ENCODE results near the gene PLD3. TPM values are rescaled to one million over a fixed set of nuclear protein-coding genes. Genes with fewer than 3 reads are reported as not detected.

Gene PLD3
- total RNA-seq, 2 donors from 2014 or later, result 386 to 531 TPM

GRCh38 chr19:40425450-40426287 is 77.2 kb downstream of the PLD3 start, which contains the start of gene SERTAD1:
TSS of gene SERTAD1 (minus strand) at chr19:40425992. CDS start at chr19:40423546, 2,446 bp downstream.
- H3K4me3 ChIP-seq, result peak within 1 kb of the TSS; percentile 83
- TF ChIP-seq CTCF (IDR thresholded peaks at IDR 0.05), result peak; percentile 74
- DNase-seq (ENCODE audit: low spot score), result peak; percentile 97
- H3K9me3 ChIP-seq, result no peaks in the 10 kb centered on the region
- H3K4me1 ChIP-seq (ENCODE audit: control insufficient read depth in 1 of 2, low read depth in 2 of 2), result peaks cover 19 to 29% of the 10 kb centered on the region in 2 donors
- ATAC-seq (ENCODE audit: insufficient number of reproducible peaks, low FRiP score, low read depth), result peak; percentile 89
- H3K36me3 ChIP-seq, result peaks cover 11% of the 10 kb centered on the region
- peak within 1 kb of the TSS; percentile 99 to 100 for H3K27ac ChIP-seq
- H3K27me3 ChIP-seq (replicated peaks; ENCODE audit: insufficient read depth), result no peaks in the 10 kb centered on the region

Other genes starting within 250 kb of the PLD3 start
- 10 to 100 TPM; 30.2 to 32.5 TPM for gene MAP3K10, start 157.3 kb upstream of the PLD3 start, total RNA-seq
- gene TTC9B, start 130.3 kb upstream of the PLD3 start, total RNA-seq, result not detected
- 1 to 10 TPM in 1 of 2 donors, not detected in 1; 1.6 TPM for gene CCNP, start 122.0 kb upstream of the PLD3 start, total RNA-seq
- gene AKT2, start 63.4 kb upstream of the PLD3 start, total RNA-seq, result 100 to 1,000 TPM in 1 of 2 donors, 10 to 100 TPM in 1; 94.5 to 138 TPM
- 10 to 100 TPM; 20.2 to 34.2 TPM for gene C19orf47, start 298 bp upstream of the PLD3 start, total RNA-seq
- gene HIPK4, start 41.5 kb downstream of the PLD3 start, total RNA-seq, result not detected
- 1 to 10 TPM; 3.7 to 7.3 TPM for gene PRX, start 64.7 kb downstream of the PLD3 start, total RNA-seq
- 10 to 100 TPM; 22.7 to 42.3 TPM for gene SERTAD1, start 77.3 kb downstream of the PLD3 start, total RNA-seq
- gene SERTAD3, start 95.6 kb downstream of the PLD3 start, total RNA-seq, result 10 to 100 TPM; 12.3 to 19.4 TPM
- gene BLVRB, start 117.0 kb downstream of the PLD3 start, total RNA-seq, result 100 to 1,000 TPM in 1 of 2 donors, 10 to 100 TPM in 1; 97.4 to 229 TPM
- 1 to 10 TPM; 2.0 to 7.0 TPM for gene SPTBN4, start 118.3 kb downstream of the PLD3 start, total RNA-seq
- gene SHKBP1, start 228.2 kb downstream of the PLD3 start, total RNA-seq, result 10 to 100 TPM; 36.0 to 78.4 TPM

All from thoracic aorta (tissue), 2 donors.